HG02571 (cell line): ENCODE measurements around the gene ARPC5.
"Not testable (repeated sequence)": the region's sequence is repeated elsewhere in the genome, so short reads cannot be mapped to it uniquely, and the experiment has no call there.

Experiments used
- ATAC-seq: cut with Tn5 transposase; IDR thresholded peaks from one replicate; pipeline ENCODE4 v1.9.1; 2021; ENCODE audit warnings: mild to moderate bottlenecking, moderate library complexity; ENCODE audit not compliant: unreplicated experiment

ARPC5 gene

GRCh38 chr1:183635606-183636333 is at the start of gene ARPC5:
Gene ARPC5, minus strand, starts transcription at chr1:183635783. Its CDS starts 124 bp downstream, at chr1:183635659.
- ATAC-seq = peak; percentile 80

DNA sequence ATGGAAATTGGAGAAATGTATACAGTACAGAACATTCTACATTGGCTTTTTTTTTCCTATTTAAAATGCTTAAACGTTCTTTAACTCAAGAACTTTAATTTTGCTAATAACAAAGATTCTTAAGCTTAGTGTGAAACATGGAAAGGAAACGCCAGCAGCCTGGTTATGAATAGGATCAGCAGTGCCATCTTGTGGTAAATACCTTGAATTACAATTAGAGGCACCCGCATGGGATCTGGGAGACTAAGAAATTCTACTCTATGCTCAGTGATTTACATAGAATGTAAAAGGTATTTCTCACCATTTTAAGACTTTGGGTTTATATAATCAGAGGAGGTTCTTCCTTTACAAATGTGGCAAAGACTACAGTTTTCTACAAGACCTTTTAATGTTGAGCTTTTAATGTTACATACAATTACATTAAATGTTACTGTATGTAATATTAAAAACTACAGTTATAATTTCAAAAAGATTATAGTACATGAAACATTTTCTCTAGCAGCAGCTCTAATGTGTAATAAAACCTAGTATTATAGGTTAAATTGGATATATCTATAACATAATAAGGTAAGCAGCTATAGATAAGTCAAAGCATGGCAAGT is 49.6 kb upstream of the ARPC5 start:
- no peak for ATAC-seq

DNA sequence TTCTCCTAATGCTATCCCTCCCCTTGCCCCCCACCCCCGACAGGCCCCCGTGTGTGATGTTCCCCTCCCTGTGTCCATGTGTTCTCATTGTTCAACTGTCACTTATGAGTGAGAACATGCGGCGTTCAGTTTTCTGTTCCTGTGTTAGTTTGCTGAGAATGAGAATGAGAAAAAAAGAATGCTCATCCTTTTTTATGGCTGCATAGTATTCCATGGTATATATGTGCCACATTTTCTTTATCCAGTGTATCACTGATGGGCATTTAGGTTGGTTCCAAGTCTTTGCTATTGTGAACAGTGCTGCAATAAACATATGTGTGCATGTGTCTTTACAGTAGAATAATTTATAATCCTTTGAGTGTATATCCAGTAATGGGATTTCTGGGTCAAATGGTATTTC is 43.8 kb upstream of the ARPC5 start:
- not testable (repeated sequence) for ATAC-seq

DNA sequence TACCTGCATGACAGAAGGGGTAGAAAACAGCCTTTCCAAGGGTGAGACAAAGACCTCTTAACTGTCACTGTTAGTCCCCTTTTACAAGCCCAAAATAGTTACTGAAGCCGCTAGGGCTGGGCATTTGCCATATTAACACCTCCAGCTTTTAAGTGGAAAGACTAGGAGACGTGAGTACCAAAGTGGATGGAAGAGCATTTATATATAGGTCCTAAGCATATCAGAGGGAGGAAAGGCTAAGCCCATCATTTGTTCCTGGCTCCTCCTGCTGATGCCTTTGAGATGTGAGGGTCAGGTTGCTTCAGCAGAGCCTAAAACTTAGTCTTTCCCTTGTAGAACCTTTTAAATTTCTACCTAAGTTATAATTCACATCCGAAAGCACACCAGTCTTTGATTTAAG is 43.2 kb upstream of the ARPC5 start:
- ATAC-seq = no peak

DNA sequence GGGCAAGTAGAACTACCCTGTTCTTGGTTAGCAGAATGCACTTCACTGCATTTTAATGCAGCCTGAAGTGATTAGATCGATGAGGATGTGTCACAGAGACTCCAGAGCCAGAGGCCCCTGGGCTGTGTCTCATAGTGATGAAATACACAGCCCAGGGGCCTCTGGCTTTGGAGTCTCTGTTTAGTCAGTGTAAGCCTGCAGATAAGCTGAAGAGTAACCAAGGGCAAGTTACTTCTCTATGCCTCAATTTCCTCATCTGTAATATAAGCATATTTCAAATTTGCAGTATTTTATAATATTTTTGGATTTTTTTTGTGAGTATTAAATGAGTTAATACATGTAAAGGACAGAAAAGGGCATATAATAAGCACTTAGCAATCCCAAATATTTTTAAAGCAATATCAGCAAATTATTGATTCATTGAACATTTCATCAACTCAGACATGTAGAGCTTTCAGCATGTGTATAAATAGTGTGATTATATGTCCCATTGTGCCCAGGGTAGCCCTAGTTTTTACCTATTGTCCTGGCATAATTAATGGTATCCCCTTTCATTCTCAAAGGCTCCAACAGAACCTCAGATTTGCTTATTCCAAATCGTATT is 41.1 kb upstream of the ARPC5 start:
- ATAC-seq = no peak

DNA sequence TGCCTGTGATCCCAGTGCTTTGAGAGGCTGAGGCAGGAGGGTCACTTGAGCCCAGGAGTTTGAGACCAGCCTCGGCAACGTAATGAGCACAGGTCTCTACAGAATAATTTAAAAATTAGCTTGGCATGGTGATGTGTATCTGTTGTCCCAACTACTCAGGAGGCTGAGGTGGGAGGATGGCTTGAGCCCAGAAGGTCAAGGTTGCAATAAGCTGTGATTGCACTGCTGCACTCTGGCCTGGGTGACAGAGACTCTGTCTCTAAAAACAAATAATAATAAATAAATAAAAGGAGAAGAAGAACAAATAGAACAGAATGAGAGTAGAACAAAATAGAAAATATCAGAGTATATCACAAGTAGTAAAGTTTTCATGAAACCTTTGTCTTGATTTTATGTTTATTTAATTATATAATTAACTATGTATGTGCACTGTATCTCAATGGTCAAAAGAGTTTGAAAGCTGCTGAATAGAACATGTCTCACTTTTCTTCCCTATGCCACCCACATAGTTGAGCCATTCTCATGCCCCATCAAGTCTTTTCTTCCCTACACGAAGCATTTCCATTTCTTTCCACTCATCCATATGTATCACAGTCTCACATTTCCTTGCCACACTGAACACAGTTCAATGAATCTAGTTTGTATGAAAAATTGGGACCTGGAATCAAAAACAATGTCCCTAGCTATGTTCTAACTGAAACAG is 40.5 kb upstream of the ARPC5 start:
- no peak for ATAC-seq

DNA sequence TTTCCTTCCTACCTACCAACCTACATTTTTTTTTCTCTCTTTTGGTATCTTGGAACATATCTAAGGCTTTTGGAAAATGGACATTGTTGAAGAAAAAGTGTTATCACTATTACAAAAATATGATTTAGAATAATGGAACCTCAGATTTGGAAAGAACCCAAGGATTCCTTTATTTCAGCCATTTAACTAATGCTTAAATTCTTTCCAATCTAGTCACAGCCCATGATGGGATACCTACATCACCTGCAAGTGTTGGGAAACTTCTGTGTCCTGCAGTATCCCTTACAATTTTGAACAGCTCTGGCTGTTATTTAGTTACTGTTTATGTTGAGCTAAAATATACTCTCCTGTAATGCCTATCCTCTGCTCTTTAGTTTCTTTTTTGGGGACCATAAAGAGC is 39.8 kb upstream of the ARPC5 start:
- no peak for ATAC-seq

DNA sequence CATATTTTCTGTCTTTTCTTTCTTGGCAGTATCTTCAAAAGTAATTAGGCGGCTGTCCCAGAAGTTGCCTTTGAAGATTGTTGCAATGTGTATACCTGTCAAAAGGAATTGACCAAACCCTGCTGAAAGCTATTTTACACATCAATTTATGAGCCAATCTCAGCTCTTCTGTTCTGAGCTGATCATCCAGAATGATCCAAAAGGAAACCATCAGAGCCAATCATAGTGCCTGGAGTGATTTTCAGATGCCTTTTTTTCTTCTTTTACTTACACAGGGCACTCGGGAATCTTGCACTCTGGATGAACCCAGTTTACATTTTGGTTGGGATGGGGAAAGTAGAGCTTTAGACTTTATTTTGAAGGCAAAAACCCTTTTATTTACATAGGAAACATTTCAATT is 39.3 kb upstream of the ARPC5 start:
- ATAC-seq = no peak

DNA sequence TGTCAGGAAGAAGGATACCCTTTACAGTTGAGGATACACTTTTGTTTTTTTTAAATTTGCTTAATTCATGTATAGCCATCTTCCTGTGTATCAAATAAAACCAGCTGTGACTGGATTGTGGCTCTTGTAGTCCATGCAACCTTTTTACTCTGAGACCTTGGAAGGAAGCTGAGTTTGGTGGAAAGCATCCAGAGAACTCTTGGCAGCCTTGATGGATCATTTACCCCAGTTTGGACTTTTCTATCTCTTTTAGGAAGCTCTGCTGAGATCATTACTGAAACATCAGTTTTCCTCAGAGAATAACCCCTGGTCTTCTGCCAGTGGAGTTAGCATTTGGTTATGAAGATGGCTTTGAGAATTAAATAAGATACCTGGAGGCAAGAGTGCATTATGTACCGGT is 38.8 kb upstream of the ARPC5 start:
- ATAC-seq = no peak

GRCh38 chr1:183673605-183674323 is 38.2 kb upstream of the ARPC5 start:
- no peak for ATAC-seq

DNA sequence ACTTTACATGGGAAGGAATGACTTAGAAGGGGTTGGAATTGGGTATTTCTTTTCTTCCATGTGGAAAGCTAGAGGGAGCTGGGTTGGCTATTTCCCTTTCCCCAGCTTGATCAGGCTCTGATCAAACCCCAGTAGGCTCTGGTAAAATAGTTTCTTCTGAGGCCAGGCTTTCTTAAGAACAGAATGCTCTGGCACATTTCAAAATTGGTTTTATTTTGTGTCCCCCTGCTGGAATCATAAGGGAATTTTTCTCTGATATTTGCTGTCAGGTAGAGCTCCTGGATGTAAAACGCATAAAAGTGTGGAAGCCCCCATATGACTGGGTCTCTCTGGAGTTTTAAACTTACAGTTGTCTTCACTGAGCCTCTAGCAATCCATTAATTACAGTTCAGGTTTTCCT is 34.6 kb upstream of the ARPC5 start:
- ATAC-seq = no peak

- ATAC-seq = no peak
Measured at GRCh38 chr1:183656355-183656754, 20.8 kb upstream of the ARPC5 start.

GRCh38 chr1:183655562-183656075 is 20.0 kb upstream of the ARPC5 start:
- ATAC-seq = peak; percentile 62

- no peak for ATAC-seq
Measured at GRCh38 chr1:183654706-183655105, 19.1 kb upstream of the ARPC5 start.

- ATAC-seq = no peak
Measured at GRCh38 chr1:183653876-183654451, 18.4 kb upstream of the ARPC5 start.

GRCh38 chr1:183653462-183653794 is 17.8 kb upstream of the ARPC5 start:
- no peak for ATAC-seq

DNA sequence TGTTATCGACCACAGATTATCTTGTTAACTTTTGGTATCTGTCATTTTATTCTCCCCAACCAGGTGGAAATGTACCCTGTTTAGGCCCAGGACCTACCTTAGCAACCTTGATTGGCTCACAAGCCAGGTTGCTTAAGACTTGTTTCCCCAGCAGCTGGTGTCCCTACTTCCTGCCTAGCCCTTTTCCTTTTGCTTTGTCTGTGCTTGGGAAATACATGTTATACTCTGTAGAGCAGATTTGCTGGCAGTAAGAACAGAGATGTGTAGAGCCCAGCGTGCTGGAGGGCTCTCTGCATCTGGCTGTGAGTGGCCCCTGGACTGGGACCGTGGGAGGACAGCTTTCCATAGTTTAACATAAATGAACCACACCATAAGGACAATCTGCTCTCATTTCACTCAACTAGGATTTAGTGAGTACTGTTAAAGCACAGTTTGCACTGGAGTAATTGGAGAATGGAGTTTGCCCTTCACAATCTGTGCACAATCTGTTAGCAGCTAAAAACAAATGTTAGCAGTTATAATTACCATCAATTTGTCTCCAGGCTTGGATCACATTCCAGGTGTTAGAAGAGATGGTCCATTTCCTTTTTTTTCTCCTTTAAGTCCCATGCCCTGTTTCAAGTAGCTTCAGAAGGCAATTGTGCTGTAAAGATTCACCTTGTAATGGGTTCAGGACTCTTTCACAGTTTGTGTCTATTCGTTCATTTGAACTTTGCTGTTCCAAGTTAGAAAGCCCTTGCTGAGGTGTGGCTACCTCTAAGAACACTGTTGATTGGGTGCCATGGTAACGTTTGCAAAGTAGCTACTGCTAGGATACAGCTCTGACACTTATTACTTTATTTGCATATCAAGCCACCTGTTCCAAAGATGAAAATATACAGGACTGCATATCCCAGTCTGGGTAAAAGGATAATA is 17.2 kb upstream of the ARPC5 start, which contains the start of gene APOBEC4:
Gene APOBEC4, minus strand, starts transcription at position 770 of the 915 bp plus-strand sequence. CDS start 4,535 bp downstream, outside the sequence.
- no peak for ATAC-seq

GRCh38 chr1:183652107-183652506 is 16.5 kb upstream of the ARPC5 start:
- ATAC-seq = no peak

DNA sequence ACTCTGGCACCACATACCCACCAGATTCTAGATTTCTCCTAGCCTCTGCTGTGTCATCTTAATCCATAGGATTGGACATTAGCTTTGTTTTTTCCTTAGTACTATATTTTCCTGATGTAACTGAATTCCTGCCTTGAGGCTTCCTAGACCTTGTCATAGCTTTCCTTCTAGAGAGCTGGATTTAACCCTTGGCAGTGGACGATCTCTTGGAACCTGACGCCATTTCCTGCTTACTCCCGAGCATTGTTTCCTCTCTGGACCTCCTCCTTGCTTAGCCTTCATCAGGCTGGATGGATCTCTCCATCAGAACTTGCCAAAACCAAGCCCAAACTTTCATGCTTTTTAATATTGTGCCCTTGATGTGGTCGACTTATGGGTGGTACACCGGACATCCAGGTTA is 16.0 kb upstream of the ARPC5 start:
- no peak for ATAC-seq
